ENCODE measurements around the gene CARD8.

- TF ChIP-seq CTCF (IDR thresholded peaks at IDR 0.05) (no peak), POLR2A (IDR thresholded peaks at IDR 0.05) (no peak)
These were observed 37.1 kb upstream of the CARD8 start for GRCh38 chr19:48292798-48293197.
